HG02571 (cell line): ENCODE data around the gene PPP2R5A.

Experiments
- ATAC-seq: cut with Tn5 transposase; IDR thresholded peaks from one replicate; pipeline ENCODE4 v1.9.1; 2021; ENCODE audit warnings: mild to moderate bottlenecking, moderate library complexity; ENCODE audit not compliant: unreplicated experiment

Gene PPP2R5A

GRCh38 chr1:212284744-212285684, at the start of gene PPP2R5A:
TSS of gene PPP2R5A (plus strand) at chr1:212285410. CDS start at chr1:212286111, 701 bp downstream.
- ATAC-seq, result peak; percentile 92

- ATAC-seq, result no peak
Measured at GRCh38 chr1:212235857-212236256, 49.4 kb upstream of the PPP2R5A start.

- ATAC-seq, result no peak
Measured at GRCh38 chr1:212236664-212237220, 48.5 kb upstream of the PPP2R5A start.

- ATAC-seq, result peak; percentile 91
Measured at GRCh38 chr1:212237651-212238050, 47.6 kb upstream of the PPP2R5A start.

GRCh38 chr1:212238552-212238951, 46.7 kb upstream of the PPP2R5A start:
- ATAC-seq, result no peak

- ATAC-seq, result no peak
Measured at GRCh38 chr1:212241501-212241900, 43.7 kb upstream of the PPP2R5A start.

GRCh38 chr1:212241957-212242287, 43.3 kb upstream of the PPP2R5A start:
- ATAC-seq, result no peak

GRCh38 chr1:212242288-212242984, 42.8 kb upstream of the PPP2R5A start:
- no peak for ATAC-seq

- no peak for ATAC-seq
Measured at GRCh38 chr1:212242985-212243308, 42.3 kb upstream of the PPP2R5A start.

GRCh38 chr1:212244441-212244840, 40.8 kb upstream of the PPP2R5A start:
- ATAC-seq, result no peak

- ATAC-seq, result no peak
Measured at GRCh38 chr1:212247179-212247721, 38.0 kb upstream of the PPP2R5A start.

- ATAC-seq, result no peak
Measured at GRCh38 chr1:212247988-212248387, 37.2 kb upstream of the PPP2R5A start.

- no peak for ATAC-seq
Measured at GRCh38 chr1:212254853-212255363, 30.3 kb upstream of the PPP2R5A start.

GRCh38 chr1:212255705-212256307, 29.4 kb upstream of the PPP2R5A start:
- ATAC-seq, result no peak

- ATAC-seq, result no peak
Measured at GRCh38 chr1:212256369-212256768, 28.8 kb upstream of the PPP2R5A start.

- no peak for ATAC-seq
Measured at GRCh38 chr1:212257157-212257556, 28.1 kb upstream of the PPP2R5A start.

GRCh38 chr1:212259693-212260480, 25.3 kb upstream of the PPP2R5A start:
- ATAC-seq, result no peak

- no peak for ATAC-seq
Measured at GRCh38 chr1:212260557-212261355, 24.5 kb upstream of the PPP2R5A start.

- ATAC-seq, result no peak
Measured at GRCh38 chr1:212261361-212261929, 23.8 kb upstream of the PPP2R5A start.
